GDM1 (cell line): ENCODE measurements around the gene IARS2.
"Not testable (repeated sequence)": the region's sequence is repeated elsewhere in the genome, so short reads cannot be mapped to it uniquely, and the experiment has no call there.

ENCODE experiments used
- DNase-seq: peaks from one replicate; lab custom pipeline; 2025; lab: John Stamatoyannopoulos, UW

Gene IARS2

GRCh38 chr1:220094016-220094911 is at the start of gene IARS2:
Gene IARS2, plus strand, starts transcription at chr1:220094132. Its CDS starts 85 bp downstream, at chr1:220094217.
- DNase-seq = peak; percentile 86

- no peak for DNase-seq
Observed at GRCh38 chr1:220044678-220045355, 49.1 kb upstream of the IARS2 start.

GRCh38 chr1:220045356-220046051 is 48.4 kb upstream of the IARS2 start:
- no peak for DNase-seq

GRCh38 chr1:220046052-220046930 is 47.6 kb upstream of the IARS2 start, which contains the start of gene EPRS1:
Gene EPRS1, minus strand, starts transcription at chr1:220046505. Its CDS starts 117 bp downstream, at chr1:220046388.
- peak; percentile 97 for DNase-seq

- DNase-seq = no peak
Observed at GRCh38 chr1:220056374-220056773, 37.6 kb upstream of the IARS2 start.

- DNase-seq = no peak
Observed at GRCh38 chr1:220060876-220061275, 33.1 kb upstream of the IARS2 start.

- no peak for DNase-seq
Observed at GRCh38 chr1:220062629-220063028, 31.3 kb upstream of the IARS2 start.

- no peak for DNase-seq
Observed at GRCh38 chr1:220067269-220068204, 26.4 kb upstream of the IARS2 start.

GRCh38 chr1:220076861-220077762 is 16.8 kb upstream of the IARS2 start:
- DNase-seq = no peak

- no peak for DNase-seq
Observed at GRCh38 chr1:220077887-220078286, 16.0 kb upstream of the IARS2 start.

GRCh38 chr1:220084460-220084859 is 9.5 kb upstream of the IARS2 start:
- no peak for DNase-seq

GRCh38 chr1:220086261-220086686 is 7.7 kb upstream of the IARS2 start:
- DNase-seq = not testable (repeated sequence)

GRCh38 chr1:220089650-220090556 is 4.0 kb upstream of the IARS2 start, which contains the start of gene BPNT1:
Gene BPNT1, minus strand, starts transcription at chr1:220089788. Its CDS starts 9,942 bp downstream, at chr1:220079846.
- DNase-seq = peak; percentile 84

GRCh38 chr1:220092694-220093093 is 1.2 kb upstream of the IARS2 start:
- no peak for DNase-seq

- no peak for DNase-seq
Observed at GRCh38 chr1:220093361-220094015, 444 bp upstream of the IARS2 start.

GRCh38 chr1:220099826-220100225 is 5.9 kb downstream of the IARS2 start:
- no peak for DNase-seq

- not testable (repeated sequence) for DNase-seq
Observed at GRCh38 chr1:220110473-220110872, 16.5 kb downstream of the IARS2 start.
